Trophoblast cell (in vitro differentiated cells and primary cell): Measurements from ENCODE around the gene EDIL3.

Source experiments
- DNase-seq, 2 donors: peaks; one replicate each; pipeline ENCODE4 v3.0.0-alpha.2; 2016
- H2AFZ ChIP-seq: 2 replicates; pipeline ENCODE4 v1.6.1; 2013; ENCODE audit warnings: low read length, moderate library complexity, mild to moderate bottlenecking; ENCODE audit not compliant: insufficient read depth, poor library complexity
- H2AK5ac ChIP-seq: 2 replicates; pipeline ENCODE4 v1.6.1; 2013; ENCODE audit warnings: mild to moderate bottlenecking, low read length
- H2BK120ac ChIP-seq: 2 replicates; pipeline ENCODE4 v1.6.1; 2013; ENCODE audit warnings: low read length, mild to moderate bottlenecking, moderate library complexity; ENCODE audit not compliant: insufficient read depth, poor library complexity
- H2BK12ac ChIP-seq: 2 replicates; pipeline ENCODE4 v1.6.1; 2013; ENCODE audit warnings: mild to moderate bottlenecking, low read length, moderate library complexity
- H2BK5ac ChIP-seq: 2 replicates; pipeline ENCODE4 v1.6.1; 2013; ENCODE audit warnings: low read length, low read depth, moderate library complexity, mild to moderate bottlenecking; ENCODE audit not compliant: poor library complexity
- H3K14ac ChIP-seq: 2 replicates; pipeline ENCODE4 v1.6.1; 2013; ENCODE audit warnings: mild to moderate bottlenecking, low read length
- H3K18ac ChIP-seq: 2 replicates; pipeline ENCODE4 v1.6.1; 2013; ENCODE audit warnings: mild to moderate bottlenecking, low read length
- H3K23ac ChIP-seq: 2 replicates; pipeline ENCODE4 v1.6.1; 2013; ENCODE audit warnings: low read length
- H3K27ac ChIP-seq: 2 replicates; pipeline ENCODE4 v1.5.1; 2013; ENCODE audit warnings: low read depth, mild to moderate bottlenecking, inconsistent platforms, low read length, moderate library complexity
- H3K27me3 ChIP-seq: 2 replicates; pipeline ENCODE4 v1.6.1; 2013; ENCODE audit warnings: inconsistent platforms, mild to moderate bottlenecking, low read length, moderate library complexity; ENCODE audit not compliant: insufficient read depth
- H3K36me3 ChIP-seq, 2 experiments: 1 replicate in 1 of 2; 2 replicates in 1 of 2; pipeline ENCODE4 v1.6.1; 2013; ENCODE audit warnings: low read length in 2 of 2, mild to moderate bottlenecking in 2 of 2, moderate library complexity in 1 of 2; ENCODE audit not compliant: insufficient read depth in 2 of 2, control insufficient read depth in 1 of 2
- H3K4ac ChIP-seq: 2 replicates; pipeline ENCODE4 v1.6.1; 2013; ENCODE audit warnings: low read depth, mild to moderate bottlenecking, low read length, moderate library complexity
- H3K4me1 ChIP-seq, 2 experiments: 1 replicate in 1 of 2; 2 replicates in 1 of 2; pipeline ENCODE4 v1.6.1; 2013; ENCODE audit warnings: low read length in 2 of 2, mild to moderate bottlenecking in 2 of 2, moderate library complexity in 1 of 2; ENCODE audit not compliant: insufficient read depth in 2 of 2, control insufficient read depth in 1 of 2
- H3K4me2 ChIP-seq: 2 replicates; pipeline ENCODE4 v1.6.1; 2013; ENCODE audit warnings: inconsistent platforms, mild to moderate bottlenecking, low read length, moderate library complexity
- H3K4me3 ChIP-seq: 2 replicates; pipeline ENCODE4 v1.5.1; 2013; ENCODE audit warnings: mild to moderate bottlenecking, low read depth, low read length, inconsistent platforms
- H3K79me1 ChIP-seq: one replicate; pipeline ENCODE4 v1.6.1; 2013; ENCODE audit warnings: low read length
- H3K79me2 ChIP-seq: 2 replicates; pipeline ENCODE4 v1.6.1; 2013; ENCODE audit warnings: low read length, mild to moderate bottlenecking; ENCODE audit not compliant: control insufficient read depth, insufficient read depth, poor library complexity
- H3K9ac ChIP-seq: 2 replicates; pipeline ENCODE4 v1.6.1; 2013; ENCODE audit warnings: mild to moderate bottlenecking, low read length
- H3K9me3 ChIP-seq: 2 replicates; pipeline ENCODE4 v1.6.1; 2013; ENCODE audit warnings: low read depth, mild to moderate bottlenecking, control low read depth, inconsistent platforms, low read length; ENCODE audit not compliant: insufficient read depth
- H4K12ac ChIP-seq: 2 replicates; pipeline ENCODE4 v1.6.1; 2013; ENCODE audit warnings: low read depth, mild to moderate bottlenecking, low read length, moderate library complexity
- H4K8ac ChIP-seq: 2 replicates; pipeline ENCODE4 v1.6.1; 2013; ENCODE audit warnings: low read depth, mild to moderate bottlenecking, low read length, moderate library complexity
- H4K91ac ChIP-seq: one replicate; pipeline ENCODE4 v1.6.1; 2013; ENCODE audit warnings: low read depth, mild to moderate bottlenecking, low read length, moderate library complexity
- WGBS: extraction: QIAGEN DNeasy Blood & Tissue Kit; methylation state at CpG from one replicate; pipeline ENCODE4 v1.1.7; 2013; ENCODE audit warnings: missing lambda C conversion rate; ENCODE audit not compliant: insufficient read length, insufficient coverage; ENCODE audit errors: extremely low coverage; 5-methylcytosine and 5-hydroxymethylcytosine counted together

Gene EDIL3

DNA sequence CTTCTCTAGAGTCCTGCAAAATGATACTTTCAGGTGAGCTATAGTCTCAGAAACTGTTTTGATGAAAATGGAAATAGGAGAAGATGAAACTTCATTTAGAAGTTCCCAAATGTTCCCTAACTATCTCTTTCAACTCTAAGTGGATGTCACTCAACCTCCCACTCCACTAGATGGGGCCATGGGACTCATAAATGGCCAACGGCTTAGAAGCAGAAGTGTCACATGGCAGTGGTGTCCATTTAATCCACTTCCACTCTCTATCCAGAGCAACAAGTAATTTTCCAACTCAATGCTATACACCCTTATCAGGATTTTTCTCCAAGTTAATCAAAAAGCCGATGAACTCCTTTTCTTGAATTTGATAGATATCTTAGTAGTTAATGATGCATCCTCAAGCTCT lies 295.7 kb downstream of the EDIL3 start:
- H3K4me2 ChIP-seq, result no peak overlapping the region
- peak in 1 of 2 donors; percentile 30 for DNase-seq
- no peaks in the 10 kb centered on the region for H3K4me1 ChIP-seq
- H2BK5ac ChIP-seq, result no peak overlapping the region
- no peak overlapping the region for H2AFZ ChIP-seq
- H3K18ac ChIP-seq, result no peak overlapping the region
- H4K12ac ChIP-seq, result no peak overlapping the region
- H3K23ac ChIP-seq, result no peak overlapping the region
- H3K79me1 ChIP-seq, result no peaks in the 10 kb centered on the region
- no peaks in the 10 kb centered on the region for H3K9me3 ChIP-seq
- H3K36me3 ChIP-seq, result no peaks in the 10 kb centered on the region
- H3K9ac ChIP-seq, result no peak overlapping the region
- no peak overlapping the region for H3K14ac ChIP-seq
- no peak overlapping the region for H2BK120ac ChIP-seq
- no peaks in the 10 kb centered on the region for H3K79me2 ChIP-seq
- no peaks in the 10 kb centered on the region for H3K27me3 ChIP-seq
- H2AK5ac ChIP-seq, result no peak overlapping the region
- H3K4ac ChIP-seq, result no peak overlapping the region
- WGBS, result no CpG with 5 or more reads among the region's 2 CpGs
- no peak overlapping the region for H3K27ac ChIP-seq
- H3K4me3 ChIP-seq, result no peak overlapping the region
- no peak overlapping the region for H2BK12ac ChIP-seq
- H4K8ac ChIP-seq, result no peak overlapping the region
- H4K91ac ChIP-seq, result no peak overlapping the region

DNA sequence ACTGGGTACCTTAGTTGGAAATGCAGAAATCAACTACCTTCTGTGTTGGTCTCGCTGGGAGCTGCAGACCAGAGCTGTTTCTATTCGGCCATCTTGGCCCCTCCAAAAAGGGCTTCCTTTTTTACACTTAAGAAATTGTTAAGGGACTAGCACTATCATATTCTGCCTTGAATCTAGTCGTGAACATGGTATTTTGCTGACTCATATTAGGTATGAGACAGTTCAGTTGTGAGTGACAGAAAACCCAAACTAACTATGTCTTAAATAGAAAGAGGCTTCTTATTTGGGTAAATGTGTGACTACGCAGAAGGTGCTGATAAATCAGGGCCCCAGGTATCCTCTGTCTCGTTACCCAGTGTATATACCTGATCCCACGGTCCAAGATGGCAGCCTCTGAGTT lies 298.2 kb downstream of the EDIL3 start:
- no peak for DNase-seq
- no peaks in the 10 kb centered on the region for H3K79me2 ChIP-seq
- H3K23ac ChIP-seq, result no peak overlapping the region
- no peaks in the 10 kb centered on the region for H3K4me1 ChIP-seq
- no peak overlapping the region for H2BK120ac ChIP-seq
- no peak overlapping the region for H4K12ac ChIP-seq
- H3K4me3 ChIP-seq, result no peak overlapping the region
- H2BK12ac ChIP-seq, result no peak overlapping the region
- H3K4ac ChIP-seq, result no peak overlapping the region
- H3K27me3 ChIP-seq, result no peaks in the 10 kb centered on the region
- no peak overlapping the region for H2AK5ac ChIP-seq
- H3K4me2 ChIP-seq, result no peak overlapping the region
- no peaks in the 10 kb centered on the region for H3K9me3 ChIP-seq
- H2BK5ac ChIP-seq, result no peak overlapping the region
- WGBS, result no CpG with 5 or more reads among the region's 6 CpGs
- H3K27ac ChIP-seq, result no peak overlapping the region
- H3K79me1 ChIP-seq, result no peaks in the 10 kb centered on the region
- H4K91ac ChIP-seq, result no peak overlapping the region
- no peak overlapping the region for H2AFZ ChIP-seq
- H3K14ac ChIP-seq, result no peak overlapping the region
- no peak overlapping the region for H4K8ac ChIP-seq
- H3K36me3 ChIP-seq, result no peaks in the 10 kb centered on the region
- H3K9ac ChIP-seq, result no peak overlapping the region
- H3K18ac ChIP-seq, result no peak overlapping the region

DNA sequence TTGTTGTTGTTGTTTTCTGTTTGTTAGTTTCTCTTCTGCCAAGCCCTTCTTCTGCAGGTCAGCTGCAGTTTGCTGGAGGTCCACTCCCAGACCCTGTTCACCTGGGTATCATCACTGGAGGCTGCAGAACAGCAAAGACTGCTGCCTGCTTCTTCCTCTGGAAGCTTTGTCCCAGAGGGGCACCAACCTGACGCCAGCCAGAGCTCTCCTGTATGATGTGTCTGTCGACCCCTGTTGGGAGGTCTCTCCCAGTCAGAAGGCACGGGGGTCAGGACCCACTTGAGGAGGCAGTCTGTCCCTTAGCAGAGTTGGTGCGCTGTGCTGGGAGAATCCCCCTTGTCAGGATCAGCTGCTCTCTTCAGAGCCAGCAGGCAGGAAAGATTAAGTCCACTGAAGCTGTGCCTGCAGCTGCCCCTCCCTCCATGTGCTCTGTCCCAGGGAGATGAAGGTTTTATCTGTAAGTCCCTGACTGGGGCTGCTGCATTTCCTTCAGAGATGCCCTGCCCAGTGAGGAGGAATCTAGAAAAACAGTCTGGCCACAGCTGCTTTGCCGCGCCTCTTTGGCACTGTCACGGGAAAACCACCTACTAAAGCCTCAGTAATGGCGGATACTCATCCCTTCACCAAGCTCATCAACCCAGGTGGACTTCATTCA lies 299.2 kb downstream of the EDIL3 start:
- no peak overlapping the region for H3K14ac ChIP-seq
- no peak overlapping the region for H2AK5ac ChIP-seq
- no peak overlapping the region for H2BK5ac ChIP-seq
- H3K4me2 ChIP-seq, result no peak overlapping the region
- H3K4me1 ChIP-seq, result no peaks in the 10 kb centered on the region
- H3K18ac ChIP-seq, result no peak overlapping the region
- H3K27ac ChIP-seq, result no peak overlapping the region
- no peaks in the 10 kb centered on the region for H3K9me3 ChIP-seq
- no peak overlapping the region for H2BK120ac ChIP-seq
- H3K27me3 ChIP-seq, result no peaks in the 10 kb centered on the region
- no peaks in the 10 kb centered on the region for H3K36me3 ChIP-seq
- no peaks in the 10 kb centered on the region for H3K79me2 ChIP-seq
- no peak overlapping the region for H3K4ac ChIP-seq
- no peak overlapping the region for H2AFZ ChIP-seq
- H3K4me3 ChIP-seq, result no peak overlapping the region
- H4K91ac ChIP-seq, result no peak overlapping the region
- no peaks in the 10 kb centered on the region for H3K79me1 ChIP-seq
- WGBS, result no CpG with 5 or more reads among the region's 8 CpGs
- DNase-seq, result no peak
- no peak overlapping the region for H3K23ac ChIP-seq
- no peak overlapping the region for H3K9ac ChIP-seq
- H2BK12ac ChIP-seq, result no peak overlapping the region
- H4K8ac ChIP-seq, result no peak overlapping the region
- H4K12ac ChIP-seq, result no peak overlapping the region

DNA sequence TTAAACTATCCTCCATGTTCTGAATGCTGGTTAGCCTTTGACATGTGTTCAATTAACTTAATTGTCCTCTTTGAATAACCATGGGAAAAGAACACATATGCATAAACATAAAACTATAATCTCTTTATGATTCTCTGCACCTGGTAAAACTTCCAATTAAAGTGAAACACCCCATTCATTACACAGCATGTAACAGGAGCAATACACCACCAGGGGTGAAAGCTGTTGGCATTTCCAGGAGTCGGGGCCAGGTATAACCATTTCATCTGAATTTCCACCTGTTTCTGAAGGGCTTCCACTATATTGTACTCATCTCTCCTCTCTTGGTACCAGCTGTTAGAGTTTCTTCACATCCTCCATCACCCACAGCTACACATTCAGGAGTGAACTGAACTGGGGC lies 303.8 kb downstream of the EDIL3 start:
- no peak overlapping the region for H2BK12ac ChIP-seq
- no peak overlapping the region for H4K8ac ChIP-seq
- no peak overlapping the region for H3K4me2 ChIP-seq
- H4K91ac ChIP-seq, result no peak overlapping the region
- H3K4me1 ChIP-seq, result no peaks in the 10 kb centered on the region
- H3K4ac ChIP-seq, result no peak overlapping the region
- no peak overlapping the region for H2AK5ac ChIP-seq
- H3K14ac ChIP-seq, result no peak overlapping the region
- H3K9ac ChIP-seq, result no peak overlapping the region
- no peak overlapping the region for H3K27ac ChIP-seq
- no CpG with 5 or more reads among the region's 1 CpG for WGBS
- no peak overlapping the region for H2AFZ ChIP-seq
- H3K18ac ChIP-seq, result no peak overlapping the region
- H3K23ac ChIP-seq, result no peak overlapping the region
- no peak overlapping the region for H4K12ac ChIP-seq
- no peaks in the 10 kb centered on the region for H3K79me2 ChIP-seq
- H3K79me1 ChIP-seq, result no peaks in the 10 kb centered on the region
- DNase-seq, result no peak
- no peaks in the 10 kb centered on the region for H3K9me3 ChIP-seq
- no peaks in the 10 kb centered on the region for H3K27me3 ChIP-seq
- H2BK5ac ChIP-seq, result no peak overlapping the region
- no peaks in the 10 kb centered on the region for H3K36me3 ChIP-seq
- H3K4me3 ChIP-seq, result no peak overlapping the region
- no peak overlapping the region for H2BK120ac ChIP-seq
